Activated naive CD4-positive, alpha-beta T cell treated with anti-CD3 and anti-CD28 coated beads, Interleukin-2, amount 50 U/mL, for 72 hours (primary cell): ENCODE data around the gene RNF214. TPM values are rescaled to one million over a fixed set of nuclear protein-coding genes. Genes with fewer than 3 reads are reported as not detected.

ENCODE experiments used
- ATAC-seq, 2 donors: fragments of 150-1000 bp; cut with Tn5 transposase; 2 replicates each; pipeline ENCODE4 v1.10.0; 2021; ENCODE audit warnings: mild to moderate bottlenecking in 2 of 2, moderate library complexity in 2 of 2
- DNase-seq, 2 donors: peaks; one replicate each; pipeline ENCODE4 v3.0.0; 2021 to 2022; ENCODE audit warnings: low spot score in 2 of 2
- H3K27ac Mint-ChIP-seq, 2 donors: one replicate each; pipeline ENCODE4 v1.8.0; 2022; ENCODE audit warnings: mild to moderate bottlenecking in 2 of 2, mixed read lengths in 2 of 2
- H3K36me3 Mint-ChIP-seq, 2 donors: one replicate each; pipeline ENCODE4 v1.8.0; 2022; ENCODE audit warnings: mixed read lengths in 2 of 2
- H3K9me3 Mint-ChIP-seq, 2 donors: one replicate each; pipeline ENCODE4 v1.8.0; 2022; ENCODE audit warnings: mixed read lengths in 2 of 2
- total RNA-seq, 2 donors: library from RNA; stranded (reverse); gene quantifications; one replicate each; pipeline ENCODE4 v1.2.3, GENCODE V29; 2022

RNF214 gene
- total RNA-seq, 2 donors from 2014 or later, result 13.3 to 21.6 TPM

- Mint-ChIP-seq H3K27ac (peak overlapping the region in 1 of 2 donors; percentile 65), H3K9me3 (no peaks in the 10 kb centered on the region), H3K36me3 (peaks cover 11 to 25% of the 10 kb centered on the region in 2 donors)
- no peak for ATAC-seq
- no peak for DNase-seq
Observed at GRCh38 chr11:117220999-117221774, 11.3 kb upstream of the RNF214 start.

- Mint-ChIP-seq H3K27ac (peak overlapping the region in 1 of 2 donors; percentile 85), H3K9me3 (no peaks in the 10 kb centered on the region), H3K36me3 (peaks cover 16 to 31% of the 10 kb centered on the region in 2 donors)
- no peak for DNase-seq
- ATAC-seq, result no peak
Observed at GRCh38 chr11:117221775-117222517, 10.5 kb upstream of the RNF214 start.

- Mint-ChIP-seq H3K36me3 (peaks cover 17 to 39% of the 10 kb centered on the region in 2 donors), H3K9me3 (no peaks in the 10 kb centered on the region), H3K27ac (no peak overlapping the region)
- no peak for ATAC-seq
- no peak for DNase-seq
Observed at GRCh38 chr11:117222991-117223740, 9.3 kb upstream of the RNF214 start.

GRCh38 chr11:117223741-117224689 is 8.5 kb upstream of the RNF214 start:
- no peak for ATAC-seq
- DNase-seq, result no peak
- Mint-ChIP-seq H3K36me3 (peaks cover 25 to 37% of the 10 kb centered on the region in 2 donors), H3K9me3 (no peaks in the 10 kb centered on the region), H3K27ac (peak overlapping the region; percentile 57 to 74)

DNA sequence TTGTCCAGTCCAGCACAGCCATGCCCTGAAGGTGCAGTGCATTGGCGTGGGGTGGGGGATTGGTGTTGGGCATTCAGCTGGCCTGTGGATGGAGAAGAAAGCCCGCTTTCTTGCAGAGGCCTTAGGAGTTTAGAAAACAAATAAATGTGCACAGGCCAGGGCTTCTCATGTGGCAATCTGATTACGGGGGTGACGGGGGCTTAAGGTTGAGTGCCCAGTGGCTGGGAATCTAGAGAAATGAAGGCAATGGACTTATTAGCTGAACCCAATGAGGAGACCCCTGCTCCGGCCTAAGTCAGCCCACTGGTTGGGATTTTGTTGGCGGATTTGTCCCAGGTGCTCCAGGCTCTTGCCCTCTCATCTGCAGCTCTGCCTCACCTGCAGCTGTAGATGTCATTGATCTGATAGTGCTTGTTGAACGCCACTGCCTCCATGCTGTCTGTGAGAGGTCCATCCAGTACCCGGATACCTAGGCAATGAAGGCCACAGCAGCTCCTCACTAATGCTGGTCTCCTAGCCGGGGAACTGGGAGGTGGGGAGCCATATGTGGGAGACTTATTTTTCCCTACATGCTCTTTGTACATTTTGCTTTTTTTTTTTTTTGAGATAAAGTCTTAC is 6.8 kb upstream of the RNF214 start:
- Mint-ChIP-seq H3K36me3 (peaks cover 35 to 45% of the 10 kb centered on the region in 2 donors), H3K9me3 (no peaks in the 10 kb centered on the region), H3K27ac (no peak overlapping the region)
- DNase-seq (no peak), ATAC-seq (no peak)

DNA sequence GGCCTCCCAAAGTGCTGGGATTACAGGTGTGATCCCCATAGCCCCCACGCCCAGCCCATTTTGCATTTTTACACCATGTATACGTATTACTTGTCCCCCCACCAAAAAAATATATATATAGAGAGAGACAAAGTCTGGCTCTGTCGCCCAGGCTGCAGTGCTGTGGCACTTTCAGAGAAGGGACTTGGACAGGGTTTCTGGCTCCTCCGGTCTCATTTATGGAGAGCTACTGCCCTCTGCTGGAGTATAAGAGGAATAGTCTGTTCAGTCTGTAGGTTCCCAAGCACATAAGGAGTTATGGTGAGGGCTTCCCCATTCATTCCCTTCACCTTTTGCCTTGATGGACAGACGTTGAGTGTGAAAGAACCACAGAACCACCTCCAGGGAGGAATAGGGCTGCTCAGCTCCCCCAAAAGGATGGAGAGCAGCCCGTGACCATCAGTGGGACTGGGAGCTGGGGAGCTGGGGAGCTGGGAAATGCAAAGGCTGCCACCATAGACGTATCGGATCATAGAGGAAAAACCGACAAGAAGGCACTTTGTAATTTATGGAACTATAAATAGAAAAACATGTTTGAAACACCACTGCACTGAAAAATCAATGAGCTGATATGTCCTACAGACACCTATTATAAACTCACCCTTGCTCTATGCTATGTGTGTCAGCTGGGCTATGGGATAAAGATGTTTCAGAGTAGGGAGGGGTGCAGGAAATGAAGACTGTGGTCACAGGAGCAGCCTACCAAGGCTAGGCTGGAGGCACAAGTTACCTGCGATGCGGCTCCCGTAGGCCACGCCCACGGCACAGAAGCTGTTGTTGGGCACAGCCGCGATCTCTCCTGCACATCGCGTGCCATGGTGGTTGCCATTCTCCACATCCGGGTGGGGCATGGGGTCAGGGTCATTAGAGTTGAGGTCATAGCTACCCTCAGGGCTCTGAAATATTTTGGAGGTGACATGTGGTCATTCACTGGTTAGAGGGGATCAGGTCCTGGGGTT is 5.8 kb upstream of the RNF214 start:
- Mint-ChIP-seq H3K27ac (peak overlapping the region in 1 of 2 donors; percentile 81), H3K36me3 (peaks cover 42 to 54% of the 10 kb centered on the region in 2 donors)
- peak; percentile 30 to 39 for ATAC-seq

DNA sequence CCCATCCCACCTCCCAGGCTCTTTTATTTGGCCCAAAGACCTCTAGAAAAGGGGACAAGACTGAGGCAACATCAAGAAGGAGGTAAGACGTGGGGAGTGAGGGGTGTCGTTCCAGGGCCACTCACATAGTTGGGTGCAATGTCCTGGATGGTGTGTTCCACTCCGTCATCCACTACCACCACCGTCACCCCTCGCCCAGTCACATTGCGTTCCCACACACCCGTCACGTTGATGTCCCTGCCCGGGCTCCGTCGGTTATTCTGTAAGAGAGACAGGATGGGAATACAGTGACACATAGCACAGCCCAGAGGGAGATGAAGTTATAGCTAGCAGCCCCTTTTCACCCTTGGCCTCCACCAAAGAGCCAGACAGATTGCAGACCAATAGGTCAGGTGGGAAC is 4.4 kb upstream of the RNF214 start:
- Mint-ChIP-seq H3K36me3 (peaks cover 50 to 60% of the 10 kb centered on the region in 2 donors), H3K27ac (peak overlapping the region; percentile 95 to 96), H3K9me3 (no peaks in the 10 kb centered on the region)
- DNase-seq, result no peak
- no peak for ATAC-seq

More for the DNA sequence above, 5.8 kb upstream of the RNF214 start:
- peak in 1 of 2 donors; percentile 36 for DNase-seq
- H3K9me3 Mint-ChIP-seq, result no peaks in the 10 kb centered on the region

- DNase-seq (no peak), ATAC-seq (no peak)
- Mint-ChIP-seq H3K9me3 (no peaks in the 10 kb centered on the region), H3K27ac (peak overlapping the region; percentile 96 to 100), H3K36me3 (peaks cover 50 to 54% of the 10 kb centered on the region in 2 donors)
Observed at GRCh38 chr11:117229411-117229810, 3.1 kb upstream of the RNF214 start.

DNA sequence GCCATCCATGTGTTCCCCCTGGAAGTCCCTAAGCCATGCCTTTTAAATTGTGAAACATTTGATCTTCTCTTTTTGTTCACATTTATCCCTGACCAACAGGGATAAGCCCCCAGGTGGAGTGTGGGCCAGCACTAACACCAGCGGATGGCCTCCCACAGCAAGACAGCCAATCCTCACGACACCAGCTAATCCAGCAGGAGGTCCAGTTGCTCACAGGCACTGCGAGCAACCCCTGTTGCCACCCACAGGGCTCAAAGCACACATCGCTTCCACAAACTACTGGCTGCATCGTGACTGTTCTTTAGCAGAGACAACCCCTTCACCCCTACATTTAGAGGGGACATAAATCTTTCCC is 2.6 kb upstream of the RNF214 start:
- H3K9me3 Mint-ChIP-seq, result no peaks in the 10 kb centered on the region
- DNase-seq (no peak), ATAC-seq (no peak)
- H3K36me3 Mint-ChIP-seq, result peaks cover 50 to 52% of the 10 kb centered on the region in 2 donors
- H3K27ac Mint-ChIP-seq, result peak overlapping the region; percentile 96 to 100

GRCh38 chr11:117230286-117230961 is 2.0 kb upstream of the RNF214 start:
- Mint-ChIP-seq H3K27ac (peak overlapping the region; percentile 96 to 100), H3K9me3 (no peaks in the 10 kb centered on the region), H3K36me3 (peaks cover 46 to 50% of the 10 kb centered on the region in 2 donors)
- ATAC-seq, result peak; percentile 71 to 74
- DNase-seq, result peak; percentile 67 to 68

GRCh38 chr11:117230999-117231841 is 1.3 kb upstream of the RNF214 start:
- peak overlapping the region; percentile 96 to 100 for H3K27ac Mint-ChIP-seq
- H3K9me3 Mint-ChIP-seq, result no peaks in the 10 kb centered on the region
- DNase-seq (peak in 1 of 2 donors; percentile 26), ATAC-seq (peak in 1 of 2 donors; percentile 5)
- peaks cover 45 to 50% of the 10 kb centered on the region in 2 donors for H3K36me3 Mint-ChIP-seq

DNA sequence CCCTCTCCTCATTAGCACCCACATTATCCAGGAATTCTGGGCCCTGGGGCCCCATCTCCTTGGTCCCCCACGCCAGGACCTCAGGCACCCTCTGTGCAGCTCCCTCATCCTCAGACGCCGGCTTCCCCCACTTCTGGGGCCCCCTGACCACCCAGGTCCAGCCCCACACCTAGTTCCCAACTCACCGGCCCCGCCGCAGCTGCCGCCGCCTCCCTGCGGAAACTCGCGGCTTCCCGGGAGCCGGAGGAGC is 704 bp upstream of the RNF214 start, which contains the start of gene PCSK7:
PCSK7 (minus strand) TSS at position 232 of the 250 bp plus-strand sequence. CDS start 2,229 bp downstream, outside the sequence.
- Mint-ChIP-seq H3K27ac (peak within 1 kb of the TSS; percentile 96 to 100), H3K36me3 (peaks cover 41 to 45% of the 10 kb centered on the region in 2 donors), H3K9me3 (no peaks in the 10 kb centered on the region)
- ATAC-seq (no peak), DNase-seq (peak in 1 of 2 donors; percentile 70)

DNA sequence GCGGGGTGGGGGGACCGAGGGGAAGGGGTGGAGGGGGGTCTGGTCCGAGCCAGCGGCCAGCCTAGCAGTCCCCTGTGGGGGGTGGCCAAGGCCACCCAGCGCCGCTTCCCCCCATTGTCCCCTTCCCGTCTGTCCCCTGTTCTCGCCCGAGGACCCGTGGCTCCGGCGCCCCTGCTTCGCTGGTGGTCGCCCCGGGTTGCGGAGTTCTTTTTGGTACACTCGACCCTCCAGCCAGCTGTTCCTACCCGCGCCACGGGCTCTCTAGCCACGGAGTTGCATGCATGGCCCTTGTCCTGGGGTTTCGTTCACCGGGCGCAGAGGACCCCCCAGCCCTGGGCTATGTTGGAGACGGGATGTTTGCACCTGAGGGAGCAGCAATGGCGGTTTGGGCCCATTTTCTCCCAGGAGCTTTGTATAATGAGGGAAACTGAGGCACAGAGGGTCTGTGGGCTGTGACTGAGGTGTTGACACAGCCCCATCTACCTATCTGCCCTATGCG is 489 bp downstream of the RNF214 start:
- peak overlapping the region; percentile 85 to 96 for H3K27ac Mint-ChIP-seq
- peaks cover 34 to 39% of the 10 kb centered on the region in 2 donors for H3K36me3 Mint-ChIP-seq
- H3K9me3 Mint-ChIP-seq, result no peaks in the 10 kb centered on the region
- DNase-seq, result no peak
- no peak for ATAC-seq
